TTC549 (cell line): ENCODE results near the gene PRKCD.

Experiments used
- FAIRE-seq: peaks from 2 replicates; lab custom pipeline; 2012; peaks lifted over from hg19 to GRCh38; lab: Jason Lieb, UNC

Gene PRKCD

GRCh38 chr3:53157974-53158580, 2.9 kb upstream of the PRKCD start:
- no peak for FAIRE-seq

GRCh38 chr3:53158765-53159155, 2.2 kb upstream of the PRKCD start:
- no peak for FAIRE-seq

- FAIRE-seq: no peak
Measured at GRCh38 chr3:53159156-53160060, 1.6 kb upstream of the PRKCD start.

- no peak for FAIRE-seq
Measured at GRCh38 chr3:53160061-53160659, 849 bp upstream of the PRKCD start.

GRCh38 chr3:53161450-53161819, 426 bp downstream of the PRKCD start:
- no peak for FAIRE-seq

GRCh38 chr3:53161820-53162671, 1.0 kb downstream of the PRKCD start:
- FAIRE-seq: no peak

GRCh38 chr3:53162672-53163443, 1.8 kb downstream of the PRKCD start:
- FAIRE-seq: no peak

- FAIRE-seq: no peak
Measured at GRCh38 chr3:53163444-53164387, 2.7 kb downstream of the PRKCD start.

GRCh38 chr3:53164911-53165310, 3.9 kb downstream of the PRKCD start:
- no peak for FAIRE-seq

- FAIRE-seq: no peak
Measured at GRCh38 chr3:53166206-53166605, 5.2 kb downstream of the PRKCD start.

- FAIRE-seq: no peak
Measured at GRCh38 chr3:53166781-53167291, 5.8 kb downstream of the PRKCD start.

GRCh38 chr3:53167418-53168174, 6.6 kb downstream of the PRKCD start:
- no peak for FAIRE-seq

GRCh38 chr3:53168175-53168923, 7.3 kb downstream of the PRKCD start:
- no peak for FAIRE-seq

- no peak for FAIRE-seq
Measured at GRCh38 chr3:53169045-53169831, 8.2 kb downstream of the PRKCD start.

GRCh38 chr3:53169832-53170324, 8.9 kb downstream of the PRKCD start:
- FAIRE-seq: no peak

GRCh38 chr3:53170325-53171063, 9.5 kb downstream of the PRKCD start:
- FAIRE-seq: no peak

GRCh38 chr3:53171064-53171418, 10.0 kb downstream of the PRKCD start:
- FAIRE-seq: no peak
